Measurements from ENCODE around the gene BCKDK. TPM values are rescaled to one million over a fixed set of nuclear protein-coding genes. Genes with fewer than 3 reads are reported as not detected.
"Not testable (repeated sequence)": the region's sequence is repeated elsewhere in the genome, so short reads cannot be mapped to it uniquely, and the experiment has no call there.

The BCKDK gene
- total RNA-seq, 3 donors from 2014 or later: 31.8 to 33.6 (median 33.5) TPM

- Histone ChIP-seq H3K27me3 (no peaks in the 10 kb centered on the region), H3K9me3 (no peaks in the 10 kb centered on the region), H3K36me3 (no peaks in the 10 kb centered on the region), H3K27ac (peak overlapping the region; percentile 87 to 93), H3K4me3 (peak overlapping the region; percentile 42 to 83 (median 57)), H3K4me1 (peaks cover 9 to 17% of the 10 kb centered on the region in 2 donors)
- intact Hi-C loops (cut with DNase I; ENCODE audit: low total_unique reads): no loop called here
- TF ChIP-seq CTCF (IDR thresholded peaks at IDR 0.05) (no peak), POLR2A (IDR thresholded peaks at IDR 0.05) (no peak), POLR2AphosphoS5 (IDR thresholded peaks at IDR 0.05) (no peak)
- DNase-seq (ENCODE audit: low spot score in 2 of 2): peak in 1 of 2 donors; percentile 43
These were observed 35.0 kb downstream of the BCKDK start for GRCh38 chr16:31143011-31143693.

- no peak for DNase-seq (ENCODE audit: low spot score in 2 of 2)
- no peaks in the 10 kb centered on the region for H3K36me3 ChIP-seq
- no peaks in the 10 kb centered on the region for H3K9me3 ChIP-seq
- intact Hi-C loops (cut with DNase I; ENCODE audit: low total_unique reads): no loop called here
- no peak overlapping the region for H3K4me3 ChIP-seq
- H3K27ac ChIP-seq: no peak overlapping the region
- no peak for TF ChIP-seq POLR2A (IDR thresholded peaks at IDR 0.05)
- no peaks in the 10 kb centered on the region for H3K27me3 ChIP-seq
- H3K4me1 ChIP-seq: peaks cover 9 to 13% of the 10 kb centered on the region in 2 donors
These were observed 35.5 kb downstream of the BCKDK start for GRCh38 chr16:31143694-31144148.

- H3K36me3 ChIP-seq; DNase-seq (ENCODE audit: low spot score in 2 of 2); H3K27ac ChIP-seq; H3K4me3 ChIP-seq; intact Hi-C loops (cut with DNase I; ENCODE audit: low total_unique reads); H3K27me3 ChIP-seq; H3K9me3 ChIP-seq; H3K4me1 ChIP-seq: not testable (repeated sequence)
These were observed 36.2 kb downstream of the BCKDK start for GRCh38 chr16:31144418-31144817.

DNA sequence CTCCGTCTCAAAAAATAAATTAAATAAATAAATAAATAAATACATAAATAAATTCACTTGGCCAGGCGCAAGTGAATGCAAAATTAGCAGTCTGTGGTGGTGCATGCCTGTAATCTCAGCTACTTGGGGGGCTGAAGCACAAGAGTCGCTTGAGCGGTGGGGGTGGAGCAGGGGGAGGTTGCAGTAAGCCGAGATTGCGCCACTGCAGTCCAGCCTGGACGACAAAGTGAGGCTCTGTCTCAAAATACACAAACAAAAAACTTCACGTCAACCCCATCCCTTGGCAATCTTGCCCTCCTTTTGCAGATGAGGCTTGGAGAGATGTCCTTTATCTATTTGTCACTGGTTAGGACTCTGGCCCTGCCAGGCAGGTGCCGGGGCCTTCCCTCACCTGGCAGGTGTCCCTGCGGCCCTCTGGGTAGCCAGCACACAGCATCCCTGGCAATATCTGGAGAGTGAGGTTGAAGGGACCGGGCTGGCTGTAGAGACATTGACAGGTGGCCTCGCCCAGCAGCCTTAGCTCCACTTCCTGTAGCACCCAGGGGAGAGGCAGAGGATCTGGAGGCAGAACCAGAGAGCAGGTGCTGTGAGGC is 37.3 kb downstream of the BCKDK start:
- intact Hi-C loops (cut with DNase I; ENCODE audit: low total_unique reads): no loop called here
- no peak overlapping the region for H3K4me3 ChIP-seq

GRCh38 chr16:31147574-31147973 is 39.4 kb downstream of the BCKDK start:
- intact Hi-C loops (cut with DNase I; ENCODE audit: low total_unique reads): no loop called here
- Histone ChIP-seq H3K9me3 (no peaks in the 10 kb centered on the region), H3K27ac (no peak overlapping the region), H3K36me3 (no peaks in the 10 kb centered on the region), H3K4me1 (no peaks in the 10 kb centered on the region), H3K27me3 (no peaks in the 10 kb centered on the region), H3K4me3 (peak overlapping the region in 1 of 3 donors; percentile 63)
- TF ChIP-seq CTCF (IDR thresholded peaks at IDR 0.05) (no peak), POLR2A (IDR thresholded peaks at IDR 0.05) (no peak), POLR2AphosphoS5 (IDR thresholded peaks at IDR 0.05) (no peak)
- no peak for DNase-seq (ENCODE audit: low spot score in 2 of 2)

More for the DNA sequence above, 37.3 kb downstream of the BCKDK start:
- DNase-seq (ENCODE audit: low spot score in 2 of 2): no peak
- Histone ChIP-seq H3K9me3 (no peaks in the 10 kb centered on the region), H3K4me1 (peaks cover 9% of the 10 kb centered on the region in 2 donors), H3K36me3 (no peaks in the 10 kb centered on the region), H3K27ac (no peak overlapping the region), H3K27me3 (no peaks in the 10 kb centered on the region)
- no peak for TF ChIP-seq POLR2AphosphoS5 (IDR thresholded peaks at IDR 0.05)
- no peak for TF ChIP-seq POLR2A (IDR thresholded peaks at IDR 0.05)
- TF ChIP-seq CTCF (IDR thresholded peaks at IDR 0.05): no peak

GRCh38 chr16:31148281-31148728 is 40.1 kb downstream of the BCKDK start:
- intact Hi-C loops (cut with DNase I; ENCODE audit: low total_unique reads): no loop called here
- H3K27ac ChIP-seq: no peak overlapping the region
- peak in 1 of 2 donors; percentile 46 for DNase-seq (ENCODE audit: low spot score in 2 of 2)
- H3K4me1 ChIP-seq: no peaks in the 10 kb centered on the region
- H3K36me3 ChIP-seq: no peaks in the 10 kb centered on the region
- no peaks in the 10 kb centered on the region for H3K9me3 ChIP-seq
- no peaks in the 10 kb centered on the region for H3K27me3 ChIP-seq
- peak overlapping the region in 2 of 3 donors; percentile 40 to 63 for H3K4me3 ChIP-seq
- TF ChIP-seq CTCF (IDR thresholded peaks at IDR 0.05) (no peak), POLR2A (IDR thresholded peaks at IDR 0.05) (no peak), POLR2AphosphoS5 (IDR thresholded peaks at IDR 0.05) (no peak)

Data from breast epithelium (tissue), 4 donors.